ENCODE results near the gene SRMS.

The SRMS gene

DNA sequence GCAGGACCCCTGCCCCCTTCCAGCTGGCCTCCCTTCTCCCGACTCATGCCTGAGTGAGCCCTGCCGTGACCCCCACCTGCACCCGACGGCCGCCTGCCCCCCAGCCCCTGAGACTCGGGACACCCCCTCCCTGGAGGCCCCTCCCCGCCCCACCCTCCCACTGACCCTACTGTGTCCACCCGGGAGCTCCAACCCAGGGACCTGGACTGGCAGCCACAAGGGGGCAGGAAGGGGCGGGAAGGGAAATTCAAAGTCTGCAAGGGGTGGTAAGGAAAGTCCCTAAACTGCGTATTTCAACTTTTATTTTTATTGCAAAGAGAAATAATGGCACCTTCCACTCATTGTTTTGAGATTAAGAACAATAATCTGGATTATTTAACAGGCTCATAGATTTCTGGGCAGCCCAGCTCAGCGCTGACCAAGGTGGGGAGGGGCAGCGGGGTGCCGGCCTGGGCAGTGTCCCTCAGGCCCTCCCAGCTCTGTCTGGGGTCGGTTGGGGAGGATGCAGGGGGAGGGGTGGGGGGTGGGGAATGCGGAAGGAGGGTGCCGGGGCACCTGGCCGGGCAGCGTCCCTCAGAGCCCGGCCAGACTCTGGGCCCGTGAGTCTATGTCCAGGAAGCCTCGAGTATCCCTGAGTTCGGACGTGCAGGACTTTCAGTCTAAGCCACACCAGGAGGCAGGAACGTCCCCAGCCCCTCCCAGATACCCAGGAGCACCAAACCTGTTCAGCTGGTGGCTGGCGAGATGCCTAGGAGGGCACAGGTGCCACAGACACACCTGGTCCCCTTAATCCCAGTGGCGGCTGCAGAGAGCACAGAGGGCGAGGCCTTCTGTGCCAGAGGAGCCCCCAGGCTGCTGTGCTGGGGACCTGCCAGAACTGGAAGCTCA lies 9.1 kb downstream of the SRMS start:
- DNase-seq (ENCODE audit: low read depth in 2 of 2) = no peak

DNA sequence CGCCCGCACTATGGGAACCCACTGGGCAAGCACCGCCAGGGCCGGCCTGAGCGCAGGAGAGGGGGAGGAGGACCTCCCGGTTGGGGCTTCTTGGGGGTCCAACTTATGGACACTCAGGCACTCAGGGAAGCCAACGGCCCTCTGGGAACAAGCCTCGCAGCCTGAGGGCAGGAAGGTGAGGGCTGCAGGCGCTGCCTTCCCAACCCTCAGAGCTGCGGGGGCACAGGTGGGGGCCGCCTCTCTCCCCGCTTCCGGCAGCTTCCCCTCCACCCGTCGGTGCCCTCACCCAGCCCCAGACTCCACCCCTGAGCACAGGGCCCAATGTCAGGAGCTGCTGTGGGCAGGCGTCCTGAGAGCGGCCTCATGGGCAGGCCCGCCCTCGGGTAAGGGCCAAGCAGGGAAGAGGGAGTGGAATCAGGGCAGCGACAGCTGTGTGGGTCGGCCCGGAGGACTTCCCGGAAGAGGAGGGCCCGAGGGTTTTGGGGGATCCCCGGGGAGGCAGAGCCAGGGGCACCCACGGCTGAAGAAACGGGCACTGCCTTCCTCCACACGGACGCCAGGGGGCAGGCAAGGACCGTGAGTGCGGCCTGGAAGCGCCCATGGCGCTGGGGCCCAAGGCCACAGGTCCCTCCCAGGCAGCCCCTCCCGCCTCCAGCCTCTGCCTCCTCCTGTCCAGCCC lies 9.9 kb downstream of the SRMS start:
- peak; percentile 30 to 37 for DNase-seq (ENCODE audit: low read depth in 2 of 2)

DNA sequence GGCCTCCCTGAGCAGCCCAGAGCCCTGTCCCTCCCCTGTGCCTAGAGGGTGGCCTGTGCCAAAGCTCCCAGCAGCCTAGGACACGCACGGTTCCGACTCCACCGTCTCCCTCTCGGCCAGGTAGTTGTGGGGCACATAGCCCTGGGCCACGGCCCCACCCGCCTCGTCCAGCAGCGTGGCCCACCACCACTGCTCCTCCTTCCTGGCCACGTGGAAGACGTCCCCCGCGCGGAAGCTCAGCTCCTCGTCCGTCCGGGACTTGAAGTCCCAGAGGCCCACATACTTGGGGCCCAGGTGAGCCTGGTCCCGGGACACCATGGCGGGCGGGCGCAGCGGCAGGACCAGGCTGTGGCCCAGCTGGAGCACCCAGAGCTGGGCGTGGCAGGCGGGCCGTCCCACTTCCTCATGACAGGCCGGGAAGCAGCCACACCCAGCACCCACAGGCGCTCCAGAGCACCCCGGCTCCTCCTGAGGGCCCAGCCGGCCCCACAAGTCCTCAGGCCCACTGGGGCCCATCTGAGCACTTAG lies 10.5 kb downstream of the SRMS start, which contains the start of gene PTK6:
Gene PTK6, minus strand, starts transcription at position 380 of the 528 bp plus-strand sequence. Its CDS starts 62 bp downstream, at position 318.
- no peak for DNase-seq (ENCODE audit: low read depth in 2 of 2)

DNA sequence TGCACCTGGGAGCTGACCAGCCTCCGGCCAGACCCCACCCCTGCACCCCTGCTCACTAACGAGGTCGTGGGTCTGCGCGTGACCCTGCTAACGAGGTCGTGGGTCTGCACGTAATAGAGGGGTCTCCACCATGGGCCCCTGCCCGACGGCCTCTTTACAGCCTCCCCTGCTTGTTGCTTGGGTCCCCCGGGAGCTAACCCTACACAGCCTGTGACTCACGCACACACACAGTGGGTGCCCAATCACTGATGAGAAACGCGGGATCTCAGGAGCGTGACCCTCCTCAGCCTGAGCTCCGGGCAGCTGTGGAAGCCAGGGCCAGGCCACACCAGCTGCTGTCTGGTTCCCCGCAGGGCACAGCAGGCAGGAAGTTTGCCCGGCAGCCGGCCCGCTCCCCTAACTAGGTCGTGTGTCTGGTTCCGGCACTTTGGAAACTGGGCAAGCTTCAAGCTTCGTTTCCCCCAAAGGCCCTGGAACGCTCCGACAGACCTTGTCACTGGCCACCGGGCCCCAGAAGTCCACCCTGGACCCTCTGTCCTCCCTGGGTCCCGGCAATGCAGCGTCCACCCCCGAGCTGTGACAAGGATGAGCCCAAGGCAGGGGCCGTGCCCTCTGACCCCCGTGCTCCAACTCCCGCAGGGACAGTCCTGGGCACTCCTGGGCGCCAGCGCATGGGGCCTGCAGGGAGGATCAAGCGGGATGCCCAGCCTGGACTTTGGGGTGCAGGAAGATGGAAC lies 11.1 kb downstream of the SRMS start:
- DNase-seq (ENCODE audit: low read depth in 2 of 2) = no peak

DNA sequence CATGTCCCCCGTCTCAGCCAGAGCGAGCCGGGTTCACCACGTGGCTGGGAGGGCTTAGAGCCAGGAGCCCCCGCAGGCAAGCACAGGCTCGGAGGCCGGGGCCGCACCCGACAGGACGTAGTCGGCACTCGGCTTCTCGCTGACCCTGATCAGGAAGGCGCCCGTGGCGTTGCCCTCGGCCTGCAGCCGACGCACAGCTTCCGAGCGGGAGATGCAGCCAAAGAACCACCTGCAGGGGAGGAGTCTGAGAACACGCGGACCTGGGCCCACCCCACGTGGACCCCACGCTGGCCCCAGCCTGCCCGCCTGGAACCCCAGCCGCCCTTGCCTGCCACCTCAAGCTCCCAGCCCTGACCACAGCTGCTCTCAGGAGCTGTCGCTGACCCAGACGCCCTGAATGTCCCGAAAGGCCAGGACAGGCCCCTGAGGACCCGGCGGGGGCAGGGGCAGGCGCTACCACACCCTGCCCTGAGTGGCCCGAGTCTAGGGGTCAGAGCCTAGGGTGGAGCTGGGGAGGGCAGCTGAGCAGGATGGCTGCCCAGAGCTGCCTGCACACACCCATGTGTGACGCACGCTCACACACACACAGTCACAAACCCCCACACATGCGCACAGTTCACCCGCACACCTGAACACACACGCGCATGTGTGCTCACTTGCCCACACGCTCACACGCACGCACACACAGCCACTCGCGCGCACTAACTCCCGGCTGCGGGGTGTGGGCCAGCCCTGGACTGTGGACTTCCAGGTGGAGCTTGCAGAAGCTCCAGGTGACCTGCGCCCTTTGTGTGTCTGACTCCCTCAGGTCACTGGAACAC lies 12.5 kb downstream of the SRMS start:
- DNase-seq (ENCODE audit: low read depth in 2 of 2) = no peak

DNA sequence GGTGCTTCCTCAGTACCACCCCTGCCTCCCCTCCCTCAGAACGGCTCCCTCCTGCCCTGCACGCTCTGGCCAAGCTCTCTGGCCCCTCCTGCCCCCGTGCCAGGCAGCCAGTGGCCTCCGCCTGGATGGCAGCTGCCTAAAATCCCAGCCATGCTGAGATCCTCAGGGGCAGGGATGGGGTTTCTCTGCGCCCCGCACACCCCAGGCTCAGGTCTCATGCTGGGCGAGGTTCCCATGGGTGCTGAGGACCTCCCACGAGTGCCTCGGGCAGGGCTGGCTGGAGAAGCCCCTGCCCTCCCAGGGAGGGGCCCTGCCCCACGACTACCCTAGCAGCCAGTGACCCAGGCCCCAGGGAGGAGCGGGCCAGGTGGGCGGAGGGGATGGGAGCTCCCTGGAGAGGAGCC lies 13.1 kb downstream of the SRMS start:
- no peak for DNase-seq (ENCODE audit: low read depth in 2 of 2)

DNA sequence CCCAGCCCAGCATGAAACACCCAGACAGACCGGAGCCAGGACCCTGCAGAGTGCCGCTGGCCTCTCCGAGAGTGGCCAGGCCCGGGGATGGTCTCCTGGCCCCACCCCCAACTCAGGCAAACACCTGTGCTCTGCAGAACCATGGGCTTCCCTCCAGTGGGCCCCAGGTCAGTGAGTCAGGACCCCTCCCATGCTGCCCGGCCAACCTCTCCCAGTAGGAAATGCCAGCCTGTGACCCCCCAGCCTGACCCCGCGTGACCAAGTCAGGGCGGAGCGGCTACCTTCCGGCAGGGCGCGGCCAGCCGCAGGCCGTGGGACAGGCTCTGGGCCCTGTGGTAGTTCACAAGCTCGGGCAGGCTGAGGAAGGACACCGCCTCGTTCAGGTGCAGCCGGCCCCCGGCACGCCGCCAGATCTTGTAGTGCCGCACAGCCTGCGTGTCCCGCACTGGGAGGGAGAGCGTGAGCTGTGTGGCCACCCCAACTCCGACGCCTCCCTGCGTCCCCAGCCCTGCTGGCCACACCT lies 13.6 kb downstream of the SRMS start:
- no peak for DNase-seq (ENCODE audit: low read depth in 2 of 2)

DNA sequence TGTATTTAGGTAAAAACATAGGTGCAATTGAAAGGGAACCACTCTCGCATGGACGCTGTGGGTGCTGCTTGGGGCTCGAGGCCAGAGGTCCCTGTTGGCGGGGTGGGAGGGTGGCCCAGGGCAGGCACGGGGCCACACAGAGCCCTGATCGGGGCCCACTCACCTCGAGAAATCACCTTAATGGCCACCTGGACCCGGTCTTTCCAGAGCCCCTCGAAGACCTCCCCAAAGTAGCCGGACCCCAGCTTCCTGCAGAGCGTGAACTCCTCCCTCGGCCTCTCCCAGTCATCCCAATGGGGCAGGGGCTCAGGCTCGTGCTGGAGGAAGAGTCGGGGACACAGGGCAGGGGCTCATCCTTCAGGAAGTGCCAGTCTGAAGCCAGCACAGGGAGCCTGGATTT lies 14.2 kb downstream of the SRMS start:
- DNase-seq (ENCODE audit: low read depth in 2 of 2) = no peak

DNA sequence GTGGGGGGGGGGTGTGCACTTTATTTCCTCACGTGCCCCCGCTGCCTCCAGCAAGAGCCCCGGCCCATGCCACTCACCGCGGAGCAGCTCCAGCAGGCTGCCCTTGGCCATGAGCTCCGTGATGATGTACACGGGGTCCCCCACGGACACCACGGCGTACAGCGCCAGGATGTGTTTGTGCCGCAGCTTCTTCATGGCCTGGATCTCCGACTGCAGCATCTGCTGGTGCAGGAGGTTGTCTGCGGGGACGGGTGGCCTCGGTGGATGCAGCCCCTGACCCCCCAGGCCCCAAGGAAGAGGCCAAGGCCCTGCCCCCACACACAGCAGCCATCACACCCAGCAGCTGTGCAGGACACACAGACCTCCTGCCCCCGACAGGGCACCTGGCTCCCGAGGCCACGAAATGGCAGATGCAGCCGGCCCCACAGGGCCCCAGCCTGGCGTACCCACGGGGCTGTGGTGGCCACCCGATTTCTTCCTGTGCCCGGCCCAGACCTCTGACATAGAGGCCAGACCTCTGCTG lies 15.0 kb downstream of the SRMS start:
- no peak for DNase-seq (ENCODE audit: low read depth in 2 of 2)

DNA sequence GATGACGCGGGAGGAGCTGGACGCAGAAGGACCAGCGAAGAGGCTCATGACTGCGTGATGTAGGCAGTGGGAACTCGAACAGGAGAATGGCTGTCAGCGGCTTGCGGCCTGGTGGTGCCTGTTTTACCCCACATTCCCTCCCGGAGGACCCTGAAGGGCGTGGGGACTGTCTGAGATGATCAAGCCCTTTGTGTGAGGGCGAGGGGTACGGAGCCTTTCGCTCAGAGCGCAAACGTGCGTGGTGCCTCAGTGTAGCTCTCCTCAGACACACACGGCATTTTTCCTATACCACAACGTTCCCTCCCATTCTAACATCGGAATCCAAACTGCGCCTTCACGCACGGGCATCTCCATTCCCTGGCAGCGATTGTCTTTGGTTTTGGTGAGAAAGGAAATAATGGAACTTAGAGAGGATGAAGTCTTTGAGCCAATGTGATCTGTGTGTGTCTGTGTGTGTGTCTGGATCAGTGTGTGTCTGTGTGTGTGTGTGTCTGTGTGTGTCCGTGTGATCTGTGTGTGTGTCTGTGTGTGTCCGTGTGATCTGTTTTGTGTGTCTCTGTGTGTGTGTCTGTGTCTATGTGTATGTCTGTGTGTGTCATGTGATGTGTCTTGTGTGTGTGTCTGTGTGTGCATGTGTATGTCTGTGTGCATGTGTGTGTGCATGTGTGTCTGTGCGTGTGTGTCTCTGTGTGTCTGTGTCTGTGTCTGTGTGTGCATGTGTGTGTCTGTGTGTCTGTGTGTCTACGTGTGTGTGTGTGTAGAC lies 15.7 kb downstream of the SRMS start:
- DNase-seq (ENCODE audit: low read depth in 2 of 2) = no peak

DNA sequence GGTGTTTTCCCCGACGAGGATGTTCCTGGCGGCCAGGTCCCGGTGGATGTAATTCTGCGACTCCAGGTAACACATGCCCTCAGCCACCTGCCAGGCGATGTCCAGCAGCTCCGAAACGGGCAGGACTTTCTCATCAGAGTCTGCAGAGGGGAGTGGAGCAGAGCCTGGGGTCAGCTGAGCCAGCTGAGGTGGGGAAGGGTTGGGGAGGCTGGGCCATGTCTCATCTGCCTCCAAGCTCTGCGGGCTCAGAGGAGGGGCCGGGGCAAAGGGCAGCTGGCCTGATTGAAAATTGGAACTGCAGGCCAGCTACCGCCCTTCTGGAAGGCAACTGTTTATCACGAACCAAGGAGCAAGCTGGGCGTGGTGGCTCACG lies 16.8 kb downstream of the SRMS start:
- DNase-seq (ENCODE audit: low read depth in 2 of 2) = no peak

DNA sequence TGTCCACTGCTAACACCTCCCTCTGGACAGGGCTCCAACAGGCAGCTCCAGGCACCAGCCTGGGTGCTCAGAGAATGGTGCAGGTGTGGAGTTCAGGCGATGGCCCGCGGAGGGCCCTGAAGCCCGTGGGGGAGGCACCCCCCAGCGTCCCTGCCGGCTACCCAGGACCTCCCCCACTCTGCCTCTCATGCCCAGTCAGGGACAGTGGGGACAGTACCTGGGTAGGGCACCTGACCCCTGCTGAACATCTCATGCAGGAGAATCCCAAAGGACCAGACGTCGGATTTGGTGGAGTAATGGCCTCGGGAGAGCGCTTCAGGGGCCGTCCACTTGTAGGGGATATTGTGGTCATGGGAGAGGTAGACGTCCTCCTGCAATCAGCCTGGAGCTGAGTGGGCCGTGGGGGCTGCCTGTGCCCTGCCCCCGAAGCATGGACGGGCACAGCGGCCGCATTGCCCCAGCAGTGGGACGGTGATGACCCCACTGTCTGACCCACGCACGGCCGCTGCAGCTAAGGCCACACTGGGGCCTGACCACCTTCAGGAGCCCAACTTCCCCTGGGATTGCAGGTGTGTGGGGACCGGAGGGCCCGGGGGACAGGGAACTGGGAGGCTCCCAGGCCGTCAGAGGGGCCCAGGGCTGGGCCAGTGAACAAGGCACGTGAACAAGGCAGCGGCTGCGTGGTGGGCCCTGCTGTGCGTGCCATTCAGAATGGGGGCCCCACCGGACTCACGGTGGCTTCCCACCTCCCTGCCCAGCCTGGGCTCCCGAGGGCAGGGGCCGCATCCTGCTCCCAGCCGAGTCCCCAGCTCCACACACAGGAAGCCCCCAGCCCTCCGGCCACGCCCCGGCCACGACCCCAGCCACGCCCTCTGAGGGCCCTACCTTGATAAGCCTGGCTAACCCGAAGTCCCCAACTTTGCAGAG lies 17.4 kb downstream of the SRMS start:
- DNase-seq (ENCODE audit: low read depth in 2 of 2) = no peak

DNA sequence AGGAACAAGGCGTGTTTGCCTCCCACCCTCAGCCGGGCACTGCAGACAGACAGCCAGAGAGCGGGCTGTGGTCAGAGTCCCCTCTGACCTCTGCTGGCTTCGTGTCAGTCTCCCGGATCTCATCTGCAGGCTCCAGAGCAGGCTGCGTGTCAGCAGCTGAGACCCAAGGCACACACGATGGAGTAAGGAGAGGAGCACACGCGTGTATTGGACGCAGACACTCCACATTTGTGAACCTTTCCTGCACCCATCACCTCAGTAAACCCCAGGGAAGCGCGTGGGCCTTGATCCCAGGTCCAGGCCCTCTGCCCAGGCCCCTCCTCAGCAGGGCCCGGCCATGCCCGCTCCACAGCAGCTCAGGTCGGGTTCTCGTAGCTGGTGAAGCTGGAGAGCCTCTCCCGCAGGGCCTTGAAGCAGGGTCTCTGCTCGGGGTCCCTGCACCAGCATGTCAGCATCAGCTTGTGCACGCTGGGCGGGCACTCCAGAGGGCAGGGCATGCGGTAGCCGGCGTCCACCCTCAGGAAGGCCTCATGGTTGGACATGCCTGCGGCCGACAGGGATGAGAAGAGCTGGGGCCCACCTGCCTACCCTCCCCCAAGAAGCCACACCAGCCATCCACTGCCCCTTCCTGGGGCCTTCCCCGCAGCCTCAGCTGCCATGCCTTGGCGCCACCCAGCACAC lies 18.2 kb downstream of the SRMS start:
- no peak for DNase-seq (ENCODE audit: low read depth in 2 of 2)

DNA sequence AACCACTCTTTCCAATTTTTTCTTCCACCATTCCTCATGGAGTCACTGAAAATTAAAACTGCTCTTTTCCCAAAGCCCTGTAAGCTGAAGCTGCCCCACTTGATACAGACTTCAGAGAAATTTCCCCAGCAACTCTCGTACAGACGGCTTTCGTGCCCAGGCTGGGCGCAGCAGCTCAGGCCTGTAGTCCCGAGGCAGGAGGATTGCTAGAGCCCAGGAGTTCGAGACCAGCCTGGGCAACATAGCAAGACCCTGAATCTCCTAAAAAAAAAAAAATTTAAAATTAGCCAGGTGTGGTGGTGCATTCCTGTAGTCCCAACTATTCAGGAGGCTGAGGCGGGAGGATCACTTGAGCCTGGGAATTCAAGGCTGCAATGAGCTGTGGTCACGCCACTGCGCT lies 20.4 kb downstream of the SRMS start:
- DNase-seq (ENCODE audit: low read depth in 2 of 2) = no peak

DNA sequence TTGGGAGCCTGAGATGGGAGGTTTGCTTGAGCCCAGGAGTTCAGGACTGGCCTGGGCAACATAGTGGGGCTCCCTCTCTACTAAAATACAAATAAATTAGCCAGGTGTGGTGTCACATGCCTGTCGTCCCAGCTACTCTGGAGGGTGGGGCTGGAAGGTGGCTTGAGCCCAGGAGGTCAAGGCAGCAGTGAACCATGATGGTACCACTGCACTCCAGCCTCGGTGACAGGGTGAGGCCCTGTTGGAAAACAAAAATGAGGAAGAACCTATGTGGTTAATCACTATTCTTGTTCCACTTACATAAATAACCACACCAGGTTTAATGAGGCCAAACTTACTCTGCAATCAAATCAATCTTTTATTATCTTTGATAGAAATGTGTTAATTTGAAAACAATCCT lies 21.6 kb downstream of the SRMS start:
- DNase-seq (ENCODE audit: low read depth in 2 of 2) = no peak

DNA sequence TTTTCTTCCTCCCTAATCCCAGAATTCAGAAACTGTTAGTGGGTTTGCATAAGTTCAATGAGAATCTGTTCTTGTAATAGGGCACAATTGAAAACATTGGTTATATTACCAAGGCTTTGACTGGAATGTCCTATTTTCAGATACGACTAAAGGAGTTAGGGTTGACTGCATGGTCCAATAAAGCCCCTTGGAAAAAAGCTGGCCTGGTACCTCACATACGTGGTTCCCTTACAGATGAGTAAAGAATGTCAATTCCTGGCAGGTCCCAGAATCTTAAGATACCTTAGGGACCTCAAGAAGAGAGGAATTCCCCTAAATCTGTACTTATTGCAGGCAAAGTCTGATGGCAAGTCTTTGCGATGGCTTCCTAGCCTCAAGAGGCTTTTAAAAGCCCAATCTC lies 22.4 kb downstream of the SRMS start:
- DNase-seq (ENCODE audit: low read depth in 2 of 2) = no peak

DNA sequence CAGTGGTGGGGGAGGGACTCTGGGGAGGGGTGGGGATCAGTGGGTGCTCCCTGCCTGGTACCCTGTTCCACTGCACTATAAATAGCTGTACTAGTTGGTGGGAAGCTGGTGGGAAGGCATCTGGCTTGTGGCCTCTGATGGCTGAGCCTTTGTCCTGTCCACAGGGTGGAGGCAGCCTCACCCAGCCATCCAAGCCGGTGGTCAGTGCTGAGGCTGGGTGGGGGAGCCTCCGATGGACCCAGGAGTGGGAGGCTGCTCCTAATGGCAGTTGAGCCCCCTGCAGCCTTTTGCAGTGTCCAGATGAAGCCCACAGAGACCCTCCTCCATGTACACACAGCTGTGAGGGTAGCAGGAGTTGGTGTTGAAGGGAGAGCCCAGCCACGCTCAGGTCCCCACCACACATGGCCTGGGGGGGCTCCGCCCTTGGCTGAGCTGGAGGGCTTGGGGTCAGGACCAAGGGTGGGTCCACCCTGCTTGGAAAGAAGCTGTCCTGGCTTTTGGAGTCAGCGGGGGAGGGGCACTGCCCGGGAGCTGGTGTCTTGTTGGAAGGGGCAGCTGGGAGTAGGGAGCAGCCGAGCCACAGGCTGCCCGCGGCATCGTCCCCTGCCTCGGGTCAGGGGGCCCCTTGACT lies 24.5 kb downstream of the SRMS start:
- DNase-seq (ENCODE audit: low read depth in 2 of 2) = no peak

All from fibroblast of skin of left biceps (primary cell).